RWPE2 (cell line): ENCODE measurements around the gene MAPKAPK5.

Experiments
- ATAC-seq: fragments of 200-7000 bp; cut with Tn5 transposase; 3 replicates; pipeline ENCODE4 v1.9.1; 2021; ENCODE audit warnings: low read depth
- DNase-seq: peaks from one replicate; pipeline ENCODE4 v3.0.0-alpha.2; 2020; ENCODE audit warnings: low spot score
- H3K27ac ChIP-seq: fragments of 450-650 bp; 2 replicates; pipeline ENCODE4 v1.5.1; 2017; ENCODE audit warnings: mild to moderate bottlenecking; ENCODE audit not compliant: poor library complexity, severe bottlenecking
- H3K27me3 ChIP-seq: fragments of 250-450 bp; sonication (Bioruptor Pico); 2 replicates; pipeline ENCODE4 v1.5.1; 2021; ENCODE audit warnings: mild to moderate bottlenecking, moderate library complexity; ENCODE audit not compliant: insufficient read depth, poor library complexity, severe bottlenecking
- H3K36me3 ChIP-seq: fragments of 250-450 bp; sonication (Bioruptor Pico); 2 replicates; pipeline ENCODE4 v1.5.1; 2020; ENCODE audit warnings: low read depth, mild to moderate bottlenecking, moderate library complexity
- H3K4me1 ChIP-seq: fragments of 250-450 bp; sonication (Bioruptor Pico); 2 replicates; pipeline ENCODE4 v1.5.1; 2021; ENCODE audit warnings: mild to moderate bottlenecking, moderate library complexity; ENCODE audit not compliant: insufficient read depth, poor library complexity, severe bottlenecking
- H3K4me3 ChIP-seq: fragments of 250-450 bp; sonication (Bioruptor Pico); 2 replicates; pipeline ENCODE4 v1.5.1; 2021; ENCODE audit warnings: mild to moderate bottlenecking, moderate library complexity; ENCODE audit not compliant: severe bottlenecking
- H3K9me3 ChIP-seq: fragments of 250-450 bp; sonication (Bioruptor Pico); 2 replicates; pipeline ENCODE4 v1.5.1; 2021; ENCODE audit warnings: mild to moderate bottlenecking, moderate library complexity; ENCODE audit not compliant: severe bottlenecking
- TF ChIP-seq, protein P1 (sequence below): fragments of 450-650 bp; IDR thresholded peaks from one replicate; pipeline ENCODE4 v1.5.1; 2017; ENCODE audit warnings: mild to moderate bottlenecking, moderate library complexity; ENCODE audit not compliant: poor library complexity, severe bottlenecking

MAPKAPK5 gene

GRCh38 chr12:111925171-111925570, 83.1 kb downstream of the MAPKAPK5 start:
- Histone ChIP-seq H3K36me3 (no peaks in the 10 kb centered on the region), H3K4me1 (no peaks in the 10 kb centered on the region), H3K4me3 (no peak overlapping the region), H3K9me3 (no peaks in the 10 kb centered on the region), H3K27me3 (no peaks in the 10 kb centered on the region), H3K27ac (no peak overlapping the region)
- ATAC-seq = no peak
- no peak for DNase-seq
- TF ChIP-seq, protein P1, sequence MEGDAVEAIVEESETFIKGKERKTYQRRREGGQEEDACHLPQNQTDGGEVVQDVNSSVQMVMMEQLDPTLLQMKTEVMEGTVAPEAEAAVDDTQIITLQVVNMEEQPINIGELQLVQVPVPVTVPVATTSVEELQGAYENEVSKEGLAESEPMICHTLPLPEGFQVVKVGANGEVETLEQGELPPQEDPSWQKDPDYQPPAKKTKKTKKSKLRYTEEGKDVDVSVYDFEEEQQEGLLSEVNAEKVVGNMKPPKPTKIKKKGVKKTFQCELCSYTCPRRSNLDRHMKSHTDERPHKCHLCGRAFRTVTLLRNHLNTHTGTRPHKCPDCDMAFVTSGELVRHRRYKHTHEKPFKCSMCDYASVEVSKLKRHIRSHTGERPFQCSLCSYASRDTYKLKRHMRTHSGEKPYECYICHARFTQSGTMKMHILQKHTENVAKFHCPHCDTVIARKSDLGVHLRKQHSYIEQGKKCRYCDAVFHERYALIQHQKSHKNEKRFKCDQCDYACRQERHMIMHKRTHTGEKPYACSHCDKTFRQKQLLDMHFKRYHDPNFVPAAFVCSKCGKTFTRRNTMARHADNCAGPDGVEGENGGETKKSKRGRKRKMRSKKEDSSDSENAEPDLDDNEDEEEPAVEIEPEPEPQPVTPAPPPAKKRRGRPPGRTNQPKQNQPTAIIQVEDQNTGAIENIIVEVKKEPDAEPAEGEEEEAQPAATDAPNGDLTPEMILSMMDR = no peak

DNA sequence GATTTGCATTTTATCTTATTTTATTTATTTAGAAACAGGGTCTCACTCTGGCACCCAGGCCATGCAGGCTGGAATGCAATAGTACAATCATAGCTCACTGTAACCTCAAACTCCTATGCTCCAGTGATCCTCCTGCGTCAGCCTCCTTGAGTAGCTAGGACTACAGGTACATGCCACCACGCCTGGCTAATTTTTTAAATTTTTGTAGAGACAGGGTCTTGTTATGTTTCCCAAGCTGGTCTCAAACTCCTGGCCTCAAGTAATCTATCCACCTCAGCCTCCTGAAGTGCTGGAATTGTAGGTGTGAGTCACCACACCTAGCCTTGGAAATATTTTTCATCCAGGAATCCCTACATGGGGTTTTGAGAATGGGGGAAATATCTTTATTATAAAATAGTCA, 84.6 kb downstream of the MAPKAPK5 start:
- no peaks in the 10 kb centered on the region for H3K36me3 ChIP-seq
- no peaks in the 10 kb centered on the region for H3K4me1 ChIP-seq
- H3K27ac ChIP-seq = no peak overlapping the region
- no peak overlapping the region for H3K4me3 ChIP-seq
- no peak for DNase-seq
- no peak for ATAC-seq
- no peaks in the 10 kb centered on the region for H3K9me3 ChIP-seq
- TF ChIP-seq, protein P1 = no peak
- H3K27me3 ChIP-seq = no peaks in the 10 kb centered on the region

DNA sequence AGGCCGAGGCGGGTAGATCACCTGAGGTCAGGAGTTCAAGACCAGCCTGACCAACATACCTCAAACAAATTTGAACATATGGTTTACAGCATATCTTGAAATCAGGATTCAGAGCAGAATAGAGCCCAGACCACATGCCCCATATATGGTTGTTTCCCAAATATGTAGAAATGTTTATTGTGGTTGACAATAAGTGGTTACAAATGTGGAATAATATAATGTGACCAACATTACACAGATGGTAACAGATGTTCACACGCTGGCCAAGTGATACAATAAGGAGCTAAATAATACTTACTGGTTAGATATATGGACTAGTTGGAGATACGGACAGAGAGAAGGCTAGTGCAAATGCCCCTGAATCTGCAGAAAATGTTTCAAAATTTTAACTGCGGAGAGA, 85.3 kb downstream of the MAPKAPK5 start:
- no peak overlapping the region for H3K27ac ChIP-seq
- TF ChIP-seq, protein P1 = no peak
- no peaks in the 10 kb centered on the region for H3K27me3 ChIP-seq
- H3K4me1 ChIP-seq = no peaks in the 10 kb centered on the region
- no peaks in the 10 kb centered on the region for H3K36me3 ChIP-seq
- DNase-seq (no peak), ATAC-seq (no peak)
- no peak overlapping the region for H3K4me3 ChIP-seq
- H3K9me3 ChIP-seq = no peaks in the 10 kb centered on the region

DNA sequence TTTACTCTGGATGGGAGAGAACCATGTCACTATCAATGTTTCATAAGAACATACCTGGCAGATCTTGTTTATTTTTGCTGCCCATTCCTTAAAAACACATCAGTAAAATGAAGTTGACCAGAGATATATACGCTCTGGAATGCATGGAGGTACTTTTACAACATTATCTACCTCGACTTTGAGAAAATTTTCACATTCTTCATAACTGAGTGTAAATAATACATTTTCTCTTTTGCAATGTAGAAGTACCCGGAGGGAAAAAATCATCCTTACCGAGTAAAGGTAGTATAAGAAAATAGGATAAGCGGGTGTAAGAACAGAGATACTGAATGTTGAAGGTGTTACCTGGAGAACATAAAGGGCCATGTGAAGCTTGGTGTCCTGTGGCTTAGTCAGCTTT, 90.2 kb downstream of the MAPKAPK5 start:
- no peaks in the 10 kb centered on the region for H3K36me3 ChIP-seq
- no peak overlapping the region for H3K27ac ChIP-seq
- H3K27me3 ChIP-seq = no peaks in the 10 kb centered on the region
- no peak overlapping the region for H3K4me3 ChIP-seq
- ATAC-seq = no peak
- H3K4me1 ChIP-seq = no peaks in the 10 kb centered on the region
- DNase-seq = no peak
- H3K9me3 ChIP-seq = no peaks in the 10 kb centered on the region
- TF ChIP-seq, protein P1 = no peak

GRCh38 chr12:111936869-111937268, 94.8 kb downstream of the MAPKAPK5 start:
- Histone ChIP-seq H3K4me3 (no peak overlapping the region), H3K4me1 (no peaks in the 10 kb centered on the region), H3K27me3 (no peaks in the 10 kb centered on the region), H3K27ac (no peak overlapping the region), H3K9me3 (no peaks in the 10 kb centered on the region), H3K36me3 (no peaks in the 10 kb centered on the region)
- ATAC-seq (no peak), DNase-seq (no peak)
- TF ChIP-seq, protein P1 = no peak
